Measurements from ENCODE around the gene IKZF3.

The IKZF3 gene

GRCh38 chr17:39834017-39834416 is 30.1 kb downstream of the IKZF3 start:
- Histone ChIP-seq H3K4me1 (ENCODE audit: control insufficient read depth, low read depth, low read length) (no peaks in the 10 kb centered on the region), H3K9me3 (ENCODE audit: control insufficient read depth, low read depth, low read length) (no peaks in the 10 kb centered on the region), H3K27ac (ENCODE audit: low read length) (no peak overlapping the region), H3K27me3 (ENCODE audit: control insufficient read depth, insufficient read depth, low read length) (no peaks in the 10 kb centered on the region), H3K4me3 (ENCODE audit: low read length) (no peak overlapping the region), H3K36me3 (ENCODE audit: control insufficient read depth, low read depth, low read length) (no peaks in the 10 kb centered on the region), H3K9ac (ENCODE audit: low read length) (no peak overlapping the region)

DNA sequence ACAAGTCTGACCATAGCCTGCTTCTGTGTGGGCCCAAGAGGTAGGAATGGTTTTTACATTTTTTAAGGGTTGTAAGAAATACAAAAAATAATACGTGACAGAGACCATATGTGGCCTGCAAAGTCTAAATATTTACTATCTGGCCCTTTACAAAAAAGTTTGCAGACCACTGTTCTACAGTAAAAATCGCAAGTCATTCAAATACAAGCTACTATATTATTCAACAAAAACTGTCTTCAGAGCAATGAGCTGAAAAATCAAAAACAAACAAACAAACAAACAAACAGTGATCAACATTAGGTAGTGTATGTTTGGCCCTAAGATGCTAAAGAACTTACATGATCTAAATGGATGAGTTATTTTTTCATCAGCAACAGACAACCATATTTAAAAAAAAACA is 32.5 kb downstream of the IKZF3 start:
- H3K36me3 ChIP-seq (ENCODE audit: control insufficient read depth, low read depth, low read length), result no peaks in the 10 kb centered on the region
- H3K27ac ChIP-seq (ENCODE audit: low read length), result no peak overlapping the region
- H3K9ac ChIP-seq (ENCODE audit: low read length), result no peak overlapping the region
- no peak overlapping the region for H3K4me3 ChIP-seq (ENCODE audit: low read length)
- no peaks in the 10 kb centered on the region for H3K4me1 ChIP-seq (ENCODE audit: control insufficient read depth, low read depth, low read length)
- H3K27me3 ChIP-seq (ENCODE audit: control insufficient read depth, insufficient read depth, low read length), result no peaks in the 10 kb centered on the region
- no peaks in the 10 kb centered on the region for H3K9me3 ChIP-seq (ENCODE audit: control insufficient read depth, low read depth, low read length)

DNA sequence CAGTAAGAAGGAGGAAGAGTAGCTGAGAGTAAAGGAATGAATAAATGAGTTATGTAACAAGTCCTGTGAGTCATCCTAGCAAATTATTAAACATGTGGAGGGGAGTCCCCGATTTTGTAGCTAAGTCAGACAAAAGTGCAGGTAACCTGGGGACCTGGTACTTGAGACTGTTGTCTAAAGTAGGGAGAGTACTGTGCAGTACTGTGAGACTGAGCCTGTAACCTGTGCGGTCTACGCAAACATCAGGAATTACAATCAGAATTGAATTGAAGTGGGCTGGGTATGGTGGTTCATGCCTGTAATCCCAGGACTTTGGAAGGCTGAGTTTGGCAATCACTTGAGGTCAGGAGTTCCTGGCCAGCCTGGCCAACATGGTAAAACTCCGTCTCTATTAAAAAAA is 35.7 kb downstream of the IKZF3 start:
- Histone ChIP-seq H3K4me3 (ENCODE audit: low read length) (no peak overlapping the region), H3K4me1 (ENCODE audit: control insufficient read depth, low read depth, low read length) (no peaks in the 10 kb centered on the region), H3K9ac (ENCODE audit: low read length) (no peak overlapping the region), H3K27ac (ENCODE audit: low read length) (no peak overlapping the region), H3K9me3 (ENCODE audit: control insufficient read depth, low read depth, low read length) (peaks cover 5% of the 10 kb centered on the region), H3K27me3 (ENCODE audit: control insufficient read depth, insufficient read depth, low read length) (no peaks in the 10 kb centered on the region), H3K36me3 (ENCODE audit: control insufficient read depth, low read depth, low read length) (no peaks in the 10 kb centered on the region)

DNA sequence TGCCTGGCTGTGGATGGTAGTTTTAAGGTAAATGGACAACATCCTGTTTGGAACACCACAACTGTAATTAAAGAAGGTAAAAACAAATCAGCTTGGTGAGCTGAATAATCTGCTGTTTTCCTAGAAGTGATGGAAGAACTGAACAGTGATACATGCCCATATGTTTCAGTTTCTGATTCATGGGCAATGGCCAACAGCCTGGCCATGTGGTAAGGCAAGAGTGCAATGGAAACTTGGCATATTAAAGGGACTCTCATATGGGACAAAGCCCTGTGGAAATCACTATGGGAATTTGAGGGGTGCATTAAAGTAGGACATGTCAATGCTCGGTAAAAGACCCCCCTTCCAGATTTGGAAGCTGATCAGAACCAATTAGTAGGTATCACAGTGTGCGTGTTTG is 37.8 kb downstream of the IKZF3 start:
- Histone ChIP-seq H3K9me3 (ENCODE audit: control insufficient read depth, low read depth, low read length) (peaks cover 7% of the 10 kb centered on the region), H3K36me3 (ENCODE audit: control insufficient read depth, low read depth, low read length) (no peaks in the 10 kb centered on the region), H3K4me3 (ENCODE audit: low read length) (no peak overlapping the region)

GRCh38 chr17:39823407-39824054 is 40.6 kb downstream of the IKZF3 start:
- Histone ChIP-seq H3K36me3 (ENCODE audit: control insufficient read depth, low read depth, low read length) (no peaks in the 10 kb centered on the region), H3K9ac (ENCODE audit: low read length) (no peak overlapping the region), H3K4me1 (ENCODE audit: control insufficient read depth, low read depth, low read length) (no peaks in the 10 kb centered on the region), H3K4me3 (ENCODE audit: low read length) (no peak overlapping the region), H3K27me3 (ENCODE audit: control insufficient read depth, insufficient read depth, low read length) (no peaks in the 10 kb centered on the region), H3K9me3 (ENCODE audit: control insufficient read depth, low read depth, low read length) (peaks cover 7% of the 10 kb centered on the region), H3K27ac (ENCODE audit: low read length) (no peak overlapping the region)

More for the DNA sequence above, 37.8 kb downstream of the IKZF3 start:
- Histone ChIP-seq H3K27ac (ENCODE audit: low read length) (no peak overlapping the region), H3K4me1 (ENCODE audit: control insufficient read depth, low read depth, low read length) (no peaks in the 10 kb centered on the region), H3K27me3 (ENCODE audit: control insufficient read depth, insufficient read depth, low read length) (no peaks in the 10 kb centered on the region), H3K9ac (ENCODE audit: low read length) (no peak overlapping the region)

GRCh38 chr17:39822051-39822451 is 42.1 kb downstream of the IKZF3 start:
- H3K27me3 ChIP-seq (ENCODE audit: control insufficient read depth, insufficient read depth, low read length), result no peaks in the 10 kb centered on the region
- peaks cover 7% of the 10 kb centered on the region for H3K9me3 ChIP-seq (ENCODE audit: control insufficient read depth, low read depth, low read length)
- no peak overlapping the region for H3K4me3 ChIP-seq (ENCODE audit: low read length)
- H3K4me1 ChIP-seq (ENCODE audit: control insufficient read depth, low read depth, low read length), result no peaks in the 10 kb centered on the region
- no peak overlapping the region for H3K27ac ChIP-seq (ENCODE audit: low read length)
- no peak overlapping the region for H3K9ac ChIP-seq (ENCODE audit: low read length)
- no peaks in the 10 kb centered on the region for H3K36me3 ChIP-seq (ENCODE audit: control insufficient read depth, low read depth, low read length)

- H3K9me3 ChIP-seq (ENCODE audit: control insufficient read depth, low read depth, low read length), result peaks cover 7% of the 10 kb centered on the region
- H3K27me3 ChIP-seq (ENCODE audit: control insufficient read depth, insufficient read depth, low read length), result no peaks in the 10 kb centered on the region
- H3K4me1 ChIP-seq (ENCODE audit: control insufficient read depth, low read depth, low read length), result no peaks in the 10 kb centered on the region
- H3K27ac ChIP-seq (ENCODE audit: low read length), result no peak overlapping the region
- H3K36me3 ChIP-seq (ENCODE audit: control insufficient read depth, low read depth, low read length), result no peaks in the 10 kb centered on the region
- H3K4me3 ChIP-seq (ENCODE audit: low read length), result no peak overlapping the region
- no peak overlapping the region for H3K9ac ChIP-seq (ENCODE audit: low read length)
These were observed 43.1 kb downstream of the IKZF3 start for GRCh38 chr17:39820987-39821386.

DNA sequence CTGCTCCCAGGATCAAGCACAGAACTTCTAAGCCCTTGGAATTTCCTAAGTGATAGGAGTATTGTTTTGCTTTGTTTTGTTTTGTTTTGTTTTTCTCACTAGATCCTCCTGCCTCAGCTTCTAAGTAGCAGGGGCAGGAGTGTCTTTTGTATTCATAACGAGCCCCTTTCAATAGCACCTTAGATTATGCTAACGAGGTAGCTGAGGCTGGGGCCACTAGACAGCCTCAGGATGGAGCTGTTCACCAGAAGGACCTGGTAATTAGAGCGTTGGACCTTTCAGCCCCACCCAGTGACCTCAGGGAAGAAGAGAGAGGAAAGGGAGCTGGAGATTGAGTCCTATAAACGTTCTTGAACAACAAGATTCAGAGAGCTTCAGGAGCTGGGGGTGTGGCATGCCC is 43.6 kb downstream of the IKZF3 start:
- Histone ChIP-seq H3K27ac (ENCODE audit: low read length) (no peak overlapping the region), H3K36me3 (ENCODE audit: control insufficient read depth, low read depth, low read length) (no peaks in the 10 kb centered on the region), H3K27me3 (ENCODE audit: control insufficient read depth, insufficient read depth, low read length) (no peaks in the 10 kb centered on the region), H3K9me3 (ENCODE audit: control insufficient read depth, low read depth, low read length) (peaks cover 7% of the 10 kb centered on the region), H3K9ac (ENCODE audit: low read length) (no peak overlapping the region), H3K4me1 (ENCODE audit: control insufficient read depth, low read depth, low read length) (no peaks in the 10 kb centered on the region), H3K4me3 (ENCODE audit: low read length) (no peak overlapping the region)

DNA sequence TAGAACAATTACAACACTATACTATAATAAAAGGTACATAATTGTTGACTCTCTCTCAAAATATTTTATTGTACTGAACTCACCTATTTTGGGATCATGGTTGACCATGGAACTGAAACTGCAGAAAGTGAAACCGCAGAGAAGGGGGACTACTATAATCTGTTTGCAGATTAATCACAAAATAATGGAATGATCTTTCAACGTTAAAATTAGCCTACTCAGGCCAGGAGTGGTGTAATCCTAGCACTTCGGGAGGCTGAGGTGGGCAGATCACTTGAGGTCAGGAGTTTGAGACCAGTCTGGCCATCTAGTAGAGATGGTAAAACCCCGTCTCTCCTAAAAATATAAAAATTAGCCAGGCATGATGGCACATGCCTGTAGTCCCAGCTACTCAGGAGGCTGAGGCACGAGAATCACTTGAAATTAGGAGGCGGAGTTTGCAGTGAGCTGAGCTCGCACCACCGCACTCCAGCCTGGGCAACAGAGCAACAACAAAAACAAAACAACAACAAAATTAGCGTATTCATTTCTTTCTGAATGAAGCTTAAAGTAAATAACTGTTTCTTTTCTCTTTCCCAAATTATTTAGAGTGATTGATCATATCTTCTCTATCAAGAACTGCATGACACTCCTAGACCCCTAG is 45.6 kb downstream of the IKZF3 start:
- no peaks in the 10 kb centered on the region for H3K4me1 ChIP-seq (ENCODE audit: control insufficient read depth, low read depth, low read length)
- H3K36me3 ChIP-seq (ENCODE audit: control insufficient read depth, low read depth, low read length), result no peaks in the 10 kb centered on the region
- H3K27ac ChIP-seq (ENCODE audit: low read length), result no peak overlapping the region
- H3K9me3 ChIP-seq (ENCODE audit: control insufficient read depth, low read depth, low read length), result peaks cover 2% of the 10 kb centered on the region
- H3K9ac ChIP-seq (ENCODE audit: low read length), result no peak overlapping the region
- H3K27me3 ChIP-seq (ENCODE audit: control insufficient read depth, insufficient read depth, low read length), result no peaks in the 10 kb centered on the region
- H3K4me3 ChIP-seq (ENCODE audit: low read length), result no peak overlapping the region

DNA sequence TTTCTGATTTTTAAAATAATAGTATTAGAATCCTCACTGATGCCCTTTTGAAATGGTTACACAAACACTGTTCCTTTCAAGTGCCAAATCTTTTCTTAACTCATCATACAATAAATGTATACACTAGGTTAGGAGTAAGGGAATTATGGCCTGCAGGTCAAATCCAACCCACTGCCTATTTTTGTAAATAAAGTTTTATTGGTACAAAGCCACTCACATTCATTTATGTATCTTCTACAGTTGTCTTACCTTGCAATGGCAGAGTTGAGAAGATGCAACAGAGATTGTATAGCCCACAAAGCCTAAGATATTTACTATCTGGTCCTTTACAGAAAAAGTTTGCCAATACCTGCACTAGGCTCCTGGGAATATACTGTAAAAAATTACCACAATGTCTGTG is 47.8 kb downstream of the IKZF3 start:
- no peaks in the 10 kb centered on the region for H3K9me3 ChIP-seq (ENCODE audit: control insufficient read depth, low read depth, low read length)
- no peak overlapping the region for H3K4me3 ChIP-seq (ENCODE audit: low read length)
- H3K27ac ChIP-seq (ENCODE audit: low read length), result no peak overlapping the region
- no peaks in the 10 kb centered on the region for H3K4me1 ChIP-seq (ENCODE audit: control insufficient read depth, low read depth, low read length)
- no peaks in the 10 kb centered on the region for H3K36me3 ChIP-seq (ENCODE audit: control insufficient read depth, low read depth, low read length)
- H3K9ac ChIP-seq (ENCODE audit: low read length), result no peak overlapping the region
- H3K27me3 ChIP-seq (ENCODE audit: control insufficient read depth, insufficient read depth, low read length), result no peaks in the 10 kb centered on the region

DNA sequence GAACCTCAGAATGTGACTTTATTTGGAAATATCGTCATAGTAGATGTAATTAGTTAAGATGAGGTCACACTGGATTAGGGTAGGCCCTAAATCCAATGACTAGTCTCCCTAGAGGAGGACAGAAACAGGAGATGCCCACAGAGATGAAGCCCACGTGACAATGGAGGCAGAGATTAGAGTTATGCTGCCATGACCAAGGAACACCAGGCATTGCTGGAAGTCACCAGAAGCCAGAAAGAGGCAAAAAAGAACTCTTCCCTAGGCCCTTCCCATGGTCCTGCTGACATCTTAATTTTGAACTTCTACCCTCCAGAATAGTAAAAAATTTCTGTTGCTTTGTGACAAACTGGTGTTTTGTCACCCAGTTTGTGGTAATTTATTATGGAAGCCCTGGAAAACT is 49.6 kb downstream of the IKZF3 start:
- H3K9me3 ChIP-seq (ENCODE audit: control insufficient read depth, low read depth, low read length), result no peaks in the 10 kb centered on the region

DNA sequence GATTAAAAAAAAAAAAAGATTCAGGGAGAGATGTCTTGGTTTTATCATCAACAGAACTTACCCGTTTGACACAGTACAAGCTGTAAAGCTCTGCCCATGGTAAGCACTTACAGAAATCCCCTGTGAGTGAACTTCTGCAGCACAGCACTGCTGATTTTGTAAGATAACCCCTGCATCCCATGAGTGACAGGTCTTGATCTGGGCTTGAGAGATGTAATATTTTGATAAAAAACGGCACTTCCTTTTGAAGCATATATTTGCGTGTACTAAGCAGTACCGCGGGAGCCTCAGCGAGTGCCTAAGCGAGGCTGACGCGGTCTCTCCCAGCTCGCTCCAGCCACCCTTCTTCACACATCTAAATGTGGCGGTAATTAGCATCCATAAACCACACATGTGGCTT is 50.5 kb downstream of the IKZF3 start:
- Histone ChIP-seq H3K9me3 (ENCODE audit: control insufficient read depth, low read depth, low read length) (no peaks in the 10 kb centered on the region), H3K36me3 (ENCODE audit: control insufficient read depth, low read depth, low read length) (no peaks in the 10 kb centered on the region), H3K27ac (ENCODE audit: low read length) (no peak overlapping the region), H3K4me1 (ENCODE audit: control insufficient read depth, low read depth, low read length) (no peaks in the 10 kb centered on the region), H3K4me3 (ENCODE audit: low read length) (no peak overlapping the region), H3K27me3 (ENCODE audit: control insufficient read depth, insufficient read depth, low read length) (no peaks in the 10 kb centered on the region), H3K9ac (ENCODE audit: low read length) (no peak overlapping the region)

More for the DNA sequence above, 49.6 kb downstream of the IKZF3 start:
- H3K9ac ChIP-seq (ENCODE audit: low read length), result no peak overlapping the region
- no peaks in the 10 kb centered on the region for H3K36me3 ChIP-seq (ENCODE audit: control insufficient read depth, low read depth, low read length)
- H3K4me1 ChIP-seq (ENCODE audit: control insufficient read depth, low read depth, low read length), result no peaks in the 10 kb centered on the region
- no peak overlapping the region for H3K4me3 ChIP-seq (ENCODE audit: low read length)
- no peaks in the 10 kb centered on the region for H3K27me3 ChIP-seq (ENCODE audit: control insufficient read depth, insufficient read depth, low read length)
- H3K27ac ChIP-seq (ENCODE audit: low read length), result no peak overlapping the region

All from iPS-18a (cell line).